ENCODE data around the gene SHISA8.

DNA sequence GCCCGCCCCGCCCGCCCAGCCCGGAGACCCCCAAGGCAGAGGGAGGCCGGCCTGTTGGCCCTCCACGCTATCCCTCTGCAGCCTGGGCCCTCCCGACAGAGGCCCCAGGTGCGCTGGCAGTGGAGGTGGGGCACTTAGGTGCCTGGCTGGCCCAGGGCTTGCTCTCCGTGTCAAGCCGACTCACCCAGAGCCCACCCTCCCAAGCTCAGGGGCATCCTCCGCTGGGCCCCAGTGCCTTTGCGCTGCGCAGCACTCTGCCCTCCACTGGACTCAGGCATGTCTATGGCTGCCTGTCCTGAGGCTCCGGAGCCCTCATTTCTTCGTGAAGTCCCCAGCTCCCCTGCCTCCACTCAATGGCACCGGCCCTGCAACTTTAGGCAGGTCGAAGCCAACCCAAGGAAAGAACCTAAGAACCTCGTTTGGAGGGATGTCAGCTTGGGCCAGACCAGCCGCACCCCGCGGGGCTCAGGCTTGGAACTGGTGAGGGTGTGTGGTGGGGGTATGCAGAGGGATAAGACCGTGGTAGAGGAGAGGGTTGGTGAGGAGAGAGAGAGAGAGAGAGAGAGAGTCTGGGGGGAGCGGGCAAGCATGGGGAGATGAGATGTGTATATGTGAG is 43.2 kb upstream of the SHISA8 start:
- TF ChIP-seq, protein P1, sequence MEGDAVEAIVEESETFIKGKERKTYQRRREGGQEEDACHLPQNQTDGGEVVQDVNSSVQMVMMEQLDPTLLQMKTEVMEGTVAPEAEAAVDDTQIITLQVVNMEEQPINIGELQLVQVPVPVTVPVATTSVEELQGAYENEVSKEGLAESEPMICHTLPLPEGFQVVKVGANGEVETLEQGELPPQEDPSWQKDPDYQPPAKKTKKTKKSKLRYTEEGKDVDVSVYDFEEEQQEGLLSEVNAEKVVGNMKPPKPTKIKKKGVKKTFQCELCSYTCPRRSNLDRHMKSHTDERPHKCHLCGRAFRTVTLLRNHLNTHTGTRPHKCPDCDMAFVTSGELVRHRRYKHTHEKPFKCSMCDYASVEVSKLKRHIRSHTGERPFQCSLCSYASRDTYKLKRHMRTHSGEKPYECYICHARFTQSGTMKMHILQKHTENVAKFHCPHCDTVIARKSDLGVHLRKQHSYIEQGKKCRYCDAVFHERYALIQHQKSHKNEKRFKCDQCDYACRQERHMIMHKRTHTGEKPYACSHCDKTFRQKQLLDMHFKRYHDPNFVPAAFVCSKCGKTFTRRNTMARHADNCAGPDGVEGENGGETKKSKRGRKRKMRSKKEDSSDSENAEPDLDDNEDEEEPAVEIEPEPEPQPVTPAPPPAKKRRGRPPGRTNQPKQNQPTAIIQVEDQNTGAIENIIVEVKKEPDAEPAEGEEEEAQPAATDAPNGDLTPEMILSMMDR (IDR thresholded peaks at IDR 0.05): no peak
- no peak for TF ChIP-seq POLR2A (IDR thresholded peaks at IDR 0.05)
